Measurements from ENCODE around the gene GALNT10. TPM values are rescaled to one million over a fixed set of nuclear protein-coding genes. Genes with fewer than 3 reads are reported as not detected.

Gene GALNT10
- total RNA-seq, 1 donor from 2014 or later, result 96.1 TPM

GRCh38 chr5:154418344-154418820 lies 227.8 kb downstream of the GALNT10 start:
- TF ChIP-seq CTCF (IDR thresholded peaks at IDR 0.05; ENCODE audit: insufficient read depth, low read depth, low read length) (no peak), EZH2 (IDR thresholded peaks at IDR 0.05; ENCODE audit: insufficient read depth, low read length) (no peak)
- no peaks in the 10 kb centered on the region for H3K27me3 ChIP-seq (ENCODE audit: insufficient read depth, low read length)
- H2AFZ ChIP-seq (ENCODE audit: low read depth, low read length), result no peak overlapping the region
- no peak overlapping the region for H3K27ac ChIP-seq (ENCODE audit: low read depth, low read length)
- no peak overlapping the region for H3K9ac ChIP-seq (ENCODE audit: low read length)
- FAIRE-seq (no peak), DNase-seq (ENCODE audit: low read depth) (peak; percentile 42)
- H3K79me2 ChIP-seq (ENCODE audit: insufficient read depth, low read length), result no peaks in the 10 kb centered on the region
- Mint-ChIP-seq H3K27me3 (ENCODE audit: low read depth, unreplicated experiment) (no peaks in the 10 kb centered on the region), H3K27ac (ENCODE audit: unreplicated experiment) (no peak overlapping the region), H3K4me3 (ENCODE audit: unreplicated experiment) (no peak overlapping the region), H3K36me3 (ENCODE audit: low read depth, unreplicated experiment) (peaks cover 15% of the 10 kb centered on the region), H3K4me1 (ENCODE audit: low read depth, unreplicated experiment) (no peaks in the 10 kb centered on the region), H3K9me3 (ENCODE audit: unreplicated experiment) (no peaks in the 10 kb centered on the region)
- H3K4me2 ChIP-seq (ENCODE audit: low read length), result no peak overlapping the region
- no peak overlapping the region for H3K4me3 ChIP-seq (ENCODE audit: insufficient read depth, low read depth, low read length)
- H3K9me3 ChIP-seq (ENCODE audit: insufficient read depth, low read depth, low read length), result no peaks in the 10 kb centered on the region
- peaks cover 22% of the 10 kb centered on the region for H3K36me3 ChIP-seq (ENCODE audit: insufficient read depth, low read length)
- peaks cover 21% of the 10 kb centered on the region for H4K20me1 ChIP-seq (ENCODE audit: insufficient read depth, low read length)
- H3K4me1 ChIP-seq (ENCODE audit: insufficient read depth, low read length), result no peaks in the 10 kb centered on the region

GRCh38 chr5:154419236-154419635 lies 228.7 kb downstream of the GALNT10 start:
- TF ChIP-seq EZH2 (IDR thresholded peaks at IDR 0.05; ENCODE audit: insufficient read depth, low read length) (no peak), CTCF (IDR thresholded peaks at IDR 0.05; ENCODE audit: insufficient read depth, low read depth, low read length) (no peak)
- FAIRE-seq (no peak), DNase-seq (ENCODE audit: low read depth) (no peak)
- Histone ChIP-seq H3K79me2 (ENCODE audit: insufficient read depth, low read length) (no peaks in the 10 kb centered on the region), H3K9me3 (ENCODE audit: insufficient read depth, low read depth, low read length) (no peaks in the 10 kb centered on the region), H3K4me2 (ENCODE audit: low read length) (no peak overlapping the region), H4K20me1 (ENCODE audit: insufficient read depth, low read length) (peaks cover 19% of the 10 kb centered on the region), H3K27me3 (ENCODE audit: insufficient read depth, low read length) (no peaks in the 10 kb centered on the region), H3K4me3 (ENCODE audit: insufficient read depth, low read depth, low read length) (no peak overlapping the region), H3K4me1 (ENCODE audit: insufficient read depth, low read length) (no peaks in the 10 kb centered on the region), H3K27ac (ENCODE audit: low read depth, low read length) (no peak overlapping the region), H3K36me3 (ENCODE audit: insufficient read depth, low read length) (peaks cover 22% of the 10 kb centered on the region), H3K9ac (ENCODE audit: low read length) (no peak overlapping the region), H2AFZ (ENCODE audit: low read depth, low read length) (no peak overlapping the region)
- H3K9me3 Mint-ChIP-seq (ENCODE audit: unreplicated experiment), result no peaks in the 10 kb centered on the region
- H3K4me3 Mint-ChIP-seq (ENCODE audit: unreplicated experiment), result no peak overlapping the region
- no peaks in the 10 kb centered on the region for H3K4me1 Mint-ChIP-seq (ENCODE audit: low read depth, unreplicated experiment)
- no peak overlapping the region for H3K27ac Mint-ChIP-seq (ENCODE audit: unreplicated experiment)
- no peaks in the 10 kb centered on the region for H3K27me3 Mint-ChIP-seq (ENCODE audit: low read depth, unreplicated experiment)
- peaks cover 15% of the 10 kb centered on the region for H3K36me3 Mint-ChIP-seq (ENCODE audit: low read depth, unreplicated experiment)

GRCh38 chr5:154421868-154422267 lies 231.3 kb downstream of the GALNT10 start:
- Histone ChIP-seq H3K27me3 (ENCODE audit: insufficient read depth, low read length) (no peaks in the 10 kb centered on the region), H4K20me1 (ENCODE audit: insufficient read depth, low read length) (peaks cover 14% of the 10 kb centered on the region), H3K9me3 (ENCODE audit: insufficient read depth, low read depth, low read length) (no peaks in the 10 kb centered on the region), H3K4me1 (ENCODE audit: insufficient read depth, low read length) (no peaks in the 10 kb centered on the region), H2AFZ (ENCODE audit: low read depth, low read length) (no peak overlapping the region), H3K9ac (ENCODE audit: low read length) (no peak overlapping the region), H3K4me2 (ENCODE audit: low read length) (no peak overlapping the region), H3K36me3 (ENCODE audit: insufficient read depth, low read length) (peaks cover 14% of the 10 kb centered on the region), H3K27ac (ENCODE audit: low read depth, low read length) (no peak overlapping the region), H3K4me3 (ENCODE audit: insufficient read depth, low read depth, low read length) (no peak overlapping the region), H3K79me2 (ENCODE audit: insufficient read depth, low read length) (no peaks in the 10 kb centered on the region)
- no peaks in the 10 kb centered on the region for H3K27me3 Mint-ChIP-seq (ENCODE audit: low read depth, unreplicated experiment)
- H3K9me3 Mint-ChIP-seq (ENCODE audit: unreplicated experiment), result no peaks in the 10 kb centered on the region
- H3K4me1 Mint-ChIP-seq (ENCODE audit: low read depth, unreplicated experiment), result no peaks in the 10 kb centered on the region
- H3K4me3 Mint-ChIP-seq (ENCODE audit: unreplicated experiment), result no peak overlapping the region
- no peak for FAIRE-seq
- no peak overlapping the region for H3K27ac Mint-ChIP-seq (ENCODE audit: unreplicated experiment)
- DNase-seq (ENCODE audit: low read depth), result no peak
- peak; percentile 30 for TF ChIP-seq EZH2 (IDR thresholded peaks at IDR 0.05; ENCODE audit: insufficient read depth, low read length)
- TF ChIP-seq CTCF (IDR thresholded peaks at IDR 0.05; ENCODE audit: insufficient read depth, low read depth, low read length), result peak; percentile 23
- H3K36me3 Mint-ChIP-seq (ENCODE audit: low read depth, unreplicated experiment), result peaks cover 6% of the 10 kb centered on the region
